SU-DHL-6 (cell line): Measurements from ENCODE around the gene MOV10L1.

Source experiments
- H2AFZ ChIP-seq: fragments of 200-600 bp; sonication (generic); 2 replicates; pipeline ENCODE4 v1.6.1; 2014; ENCODE audit warnings: low read depth, mild to moderate bottlenecking, moderate library complexity, mixed read lengths, antibody characterized with exemption, low read length; ENCODE audit not compliant: severe bottlenecking
- H3F3A ChIP-seq: fragments of 200-600 bp; shearing (Covaris generic); 2 replicates; pipeline ENCODE4 v1.6.0; 2016; ENCODE audit warnings: antibody characterized with exemption, mild to moderate bottlenecking; ENCODE audit not compliant: insufficient read depth
- H3K27ac ChIP-seq: fragments of 200-600 bp; sonication (generic); 2 replicates; pipeline ENCODE4 v1.5.1; 2016; ENCODE audit warnings: low read depth, mild to moderate bottlenecking, low read length, moderate library complexity, mixed read lengths
- H3K27me3 ChIP-seq: fragments of 200-600 bp; sonication (generic), shearing (Covaris generic); 2 replicates; pipeline ENCODE4 v1.6.0; 2014; ENCODE audit warnings: mild to moderate bottlenecking, low read length
- H3K36me3 ChIP-seq: fragments of 200-600 bp; sonication (generic); 2 replicates; pipeline ENCODE4 v1.6.1; 2014; ENCODE audit warnings: mild to moderate bottlenecking, low read length, mixed read lengths
- H3K4me2 ChIP-seq: fragments of 300-600, 200-600 bp; shearing (Covaris generic), sonication (generic); 2 replicates; pipeline ENCODE4 v1.6.0; 2014; ENCODE audit warnings: low read length, low read depth, mild to moderate bottlenecking; ENCODE audit not compliant: poor library complexity, severe bottlenecking
- H3K4me3 ChIP-seq: fragments of 200-600 bp; sonication (generic); 2 replicates; pipeline ENCODE4 v1.5.1; 2014; ENCODE audit warnings: antibody characterized with exemption, low read length, mild to moderate bottlenecking, mixed read lengths; ENCODE audit not compliant: insufficient read depth, poor library complexity, severe bottlenecking
- H3K79me2 ChIP-seq: fragments of 200-600 bp; sonication (generic); 2 replicates; pipeline ENCODE4 v1.6.1; 2014; ENCODE audit warnings: mild to moderate bottlenecking, low read length, moderate library complexity; ENCODE audit not compliant: insufficient read depth
- H3K9ac ChIP-seq: fragments of 200-600 bp; sonication (generic); 2 replicates; pipeline ENCODE4 v1.7.0; 2014; ENCODE audit warnings: mild to moderate bottlenecking, low read length
- H3K9me2 ChIP-seq: fragments of 200-600 bp; sonication (generic); replicated peaks from 2 replicates; pipeline ENCODE4 v1.6.1; 2014; ENCODE audit warnings: low read length; ENCODE audit not compliant: insufficient read depth
- H3K9me3 ChIP-seq: fragments of 200-600 bp; sonication (generic); 2 replicates; pipeline ENCODE4 v1.6.1; 2014; ENCODE audit warnings: low read length, mixed read lengths; ENCODE audit not compliant: insufficient read depth
- H4K20me1 ChIP-seq: fragments of 200-600 bp; sonication (generic); 2 replicates; pipeline ENCODE4 v1.6.1; 2014; ENCODE audit warnings: low read depth, mild to moderate bottlenecking, antibody characterized with exemption, low read length, moderate library complexity, mixed read lengths
- EZH2phosphoT487 ChIP-seq: fragments of 200-600 bp; sonication (generic), shearing (Covaris generic); conservative IDR thresholded peaks from 2 replicates; pipeline ENCODE4 v1.6.1; 2018; ENCODE audit warnings: mild to moderate bottlenecking, antibody characterized with exemption, low read length, moderate library complexity, mixed read lengths
- TF ChIP-seq, protein P1 (sequence below): fragments of 200-600 bp; sonication (generic); IDR thresholded peaks from one replicate; pipeline ENCODE4 v1.5.1; 2017; ENCODE audit warnings: antibody characterized with exemption, mild to moderate bottlenecking, low read length, moderate library complexity; ENCODE audit not compliant: insufficient read depth, poor library complexity, severe bottlenecking

The MOV10L1 gene

DNA sequence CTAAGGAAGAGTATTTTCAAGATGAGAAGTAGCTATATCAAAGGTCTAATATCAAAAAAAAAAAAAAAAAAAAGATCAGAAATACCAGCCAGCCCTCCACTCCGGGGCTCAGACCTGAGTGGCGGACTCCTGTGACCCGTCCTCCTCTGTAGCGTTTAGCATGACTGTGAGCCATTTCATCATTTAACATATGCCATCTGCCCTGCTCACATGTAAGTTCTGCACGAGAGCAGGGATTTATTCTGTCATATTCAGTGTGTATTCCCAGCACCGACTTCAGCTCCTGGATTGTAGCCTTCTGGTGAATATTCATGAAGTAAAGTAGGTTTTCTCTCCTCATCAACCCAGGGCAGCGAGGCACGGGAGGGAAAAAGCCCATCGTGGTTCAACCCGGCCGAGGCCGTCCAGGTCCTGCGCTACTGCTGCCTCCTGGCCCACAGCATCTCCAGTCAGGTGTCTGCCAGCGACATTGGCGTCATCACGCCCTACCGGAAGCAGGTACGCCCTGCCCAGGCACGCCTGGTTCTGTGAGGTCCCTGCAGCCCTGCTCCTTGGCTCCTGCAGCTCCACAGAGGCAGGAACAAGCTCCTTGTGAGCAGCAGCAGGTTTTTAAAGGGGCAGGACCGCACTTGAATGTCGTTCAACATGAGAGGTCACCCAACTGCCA, 68.0 kb downstream of the MOV10L1 start:
- no peak overlapping the region for H3K9ac ChIP-seq
- H4K20me1 ChIP-seq: no peaks in the 10 kb centered on the region
- no peak overlapping the region for H2AFZ ChIP-seq
- H3K9me3 ChIP-seq: no peaks in the 10 kb centered on the region
- H3K9me2 ChIP-seq: no peaks in the 10 kb centered on the region
- H3K4me2 ChIP-seq: no peak overlapping the region
- no peaks in the 10 kb centered on the region for H3K36me3 ChIP-seq
- H3K79me2 ChIP-seq: no peaks in the 10 kb centered on the region
- no peaks in the 10 kb centered on the region for H3K27me3 ChIP-seq
- no peak overlapping the region for H3K4me3 ChIP-seq
- TF ChIP-seq, protein P1, sequence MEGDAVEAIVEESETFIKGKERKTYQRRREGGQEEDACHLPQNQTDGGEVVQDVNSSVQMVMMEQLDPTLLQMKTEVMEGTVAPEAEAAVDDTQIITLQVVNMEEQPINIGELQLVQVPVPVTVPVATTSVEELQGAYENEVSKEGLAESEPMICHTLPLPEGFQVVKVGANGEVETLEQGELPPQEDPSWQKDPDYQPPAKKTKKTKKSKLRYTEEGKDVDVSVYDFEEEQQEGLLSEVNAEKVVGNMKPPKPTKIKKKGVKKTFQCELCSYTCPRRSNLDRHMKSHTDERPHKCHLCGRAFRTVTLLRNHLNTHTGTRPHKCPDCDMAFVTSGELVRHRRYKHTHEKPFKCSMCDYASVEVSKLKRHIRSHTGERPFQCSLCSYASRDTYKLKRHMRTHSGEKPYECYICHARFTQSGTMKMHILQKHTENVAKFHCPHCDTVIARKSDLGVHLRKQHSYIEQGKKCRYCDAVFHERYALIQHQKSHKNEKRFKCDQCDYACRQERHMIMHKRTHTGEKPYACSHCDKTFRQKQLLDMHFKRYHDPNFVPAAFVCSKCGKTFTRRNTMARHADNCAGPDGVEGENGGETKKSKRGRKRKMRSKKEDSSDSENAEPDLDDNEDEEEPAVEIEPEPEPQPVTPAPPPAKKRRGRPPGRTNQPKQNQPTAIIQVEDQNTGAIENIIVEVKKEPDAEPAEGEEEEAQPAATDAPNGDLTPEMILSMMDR: no peak
- TF ChIP-seq EZH2phosphoT487: no peak
- H3F3A ChIP-seq: no peaks in the 10 kb centered on the region
- H3K27ac ChIP-seq: no peak overlapping the region

DNA sequence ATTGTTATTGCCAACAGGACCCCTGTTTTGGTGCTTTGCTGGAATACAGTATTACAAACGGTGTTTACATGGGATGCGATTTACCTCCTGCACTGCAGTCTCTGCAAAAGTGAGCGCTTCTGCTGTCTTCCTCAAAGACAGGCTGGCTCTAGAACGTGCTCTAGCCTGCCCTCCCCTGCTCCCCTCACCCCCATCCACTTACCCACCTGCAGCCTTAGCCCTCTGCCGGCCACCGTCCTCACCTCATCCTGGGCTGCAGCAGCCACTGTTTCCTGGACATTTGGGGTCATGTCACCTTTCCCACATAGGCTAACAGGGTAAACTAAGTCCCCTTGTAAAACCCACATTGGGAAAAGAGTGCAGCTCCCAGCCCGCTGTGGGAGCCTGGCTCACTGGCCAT, 71.1 kb downstream of the MOV10L1 start:
- H2AFZ ChIP-seq: no peak overlapping the region
- H3K9me3 ChIP-seq: no peaks in the 10 kb centered on the region
- H3K79me2 ChIP-seq: no peaks in the 10 kb centered on the region
- H4K20me1 ChIP-seq: no peaks in the 10 kb centered on the region
- H3K27me3 ChIP-seq: no peaks in the 10 kb centered on the region
- H3K36me3 ChIP-seq: no peaks in the 10 kb centered on the region
- no peak overlapping the region for H3K4me2 ChIP-seq
- no peaks in the 10 kb centered on the region for H3F3A ChIP-seq
- H3K27ac ChIP-seq: no peak overlapping the region
- H3K4me3 ChIP-seq: no peak overlapping the region
- H3K9me2 ChIP-seq: no peaks in the 10 kb centered on the region
- no peak overlapping the region for H3K9ac ChIP-seq
- TF ChIP-seq, protein P1: no peak
- no peak for TF ChIP-seq EZH2phosphoT487

DNA sequence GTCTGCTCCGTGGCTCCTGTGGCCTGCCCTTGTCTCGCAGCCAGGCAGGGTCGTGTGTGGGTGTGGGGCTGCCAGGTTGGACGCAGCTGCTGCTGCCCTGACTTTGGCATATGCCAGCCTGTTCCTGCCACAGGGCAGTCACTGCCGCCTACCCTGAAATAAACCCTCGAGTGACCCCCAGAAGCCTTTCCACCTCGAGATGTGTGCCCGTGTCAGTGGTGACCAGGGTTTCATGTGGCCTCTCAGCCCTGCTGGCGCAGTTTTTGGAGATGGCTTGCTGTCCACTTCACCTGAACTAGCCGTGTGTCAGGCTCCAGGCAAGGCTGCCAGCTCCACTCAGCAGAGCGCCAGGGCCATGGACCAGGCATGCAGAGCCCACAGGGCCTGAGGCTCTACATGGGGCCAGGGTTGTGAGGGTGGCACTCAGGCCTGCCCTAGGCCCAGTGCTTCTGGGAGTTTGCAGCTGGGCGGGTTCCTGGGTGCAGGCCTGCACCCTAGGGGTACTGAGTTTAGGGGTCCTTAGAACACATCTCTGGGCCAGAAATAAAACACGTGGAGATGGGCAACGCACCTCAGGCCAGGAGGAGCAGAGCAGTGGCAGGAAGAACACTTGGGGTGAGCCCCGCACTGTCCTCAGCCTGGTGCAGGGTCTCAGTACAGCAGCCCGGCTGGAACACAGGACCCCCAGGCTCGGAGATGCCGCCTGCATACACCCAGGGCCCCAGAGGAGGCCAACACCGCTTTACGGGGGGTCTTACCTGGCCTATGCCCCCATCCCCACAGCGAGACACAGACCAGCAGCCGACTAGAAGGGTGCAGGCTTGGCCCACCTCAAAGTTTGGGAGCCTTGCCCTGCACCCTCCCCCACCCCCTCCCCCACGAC, 71.9 kb downstream of the MOV10L1 start:
- H3K9me2 ChIP-seq: no peaks in the 10 kb centered on the region
- TF ChIP-seq EZH2phosphoT487: no peak
- no peak overlapping the region for H3K27ac ChIP-seq
- H4K20me1 ChIP-seq: no peaks in the 10 kb centered on the region
- no peaks in the 10 kb centered on the region for H3K79me2 ChIP-seq
- H3K36me3 ChIP-seq: no peaks in the 10 kb centered on the region
- H3K4me2 ChIP-seq: no peak overlapping the region
- H3K27me3 ChIP-seq: no peaks in the 10 kb centered on the region
- no peak overlapping the region for H3K9ac ChIP-seq
- no peak overlapping the region for H2AFZ ChIP-seq
- H3F3A ChIP-seq: no peaks in the 10 kb centered on the region
- no peaks in the 10 kb centered on the region for H3K9me3 ChIP-seq
- H3K4me3 ChIP-seq: no peak overlapping the region
